Measurements from ENCODE around the gene SLC6A6. TPM values are rescaled to one million over a fixed set of nuclear protein-coding genes. Genes with fewer than 3 reads are reported as not detected.
A peak's percentile ranks its signal among the peaks of the same experiment; 100 is the strongest.

The SLC6A6 gene
- total RNA-seq, 1 experiment from 2014 or later, result 72.6 TPM

GRCh38 chr3:14418296-14419250, 16.2 kb downstream of the SLC6A6 start:
- H3K14ac ChIP-seq (ENCODE audit: insufficient read depth, low read length), result no peak overlapping the region
- Mint-ChIP-seq H3K27me3 (ENCODE audit: low read depth) (no peaks in the 10 kb centered on the region; the same call in 1 of the 2 replicates), H3K36me3 (ENCODE audit: insufficient read depth in 1 of 3, low read depth in 3 of 3) (peaks cover 25 to 45% (median 34%) of the 10 kb centered on the region in 3 experiments), H3K9me3 (no peaks in the 10 kb centered on the region), H3K27ac (peak overlapping the region; percentile 81 to 96 (median 89)), H3K4me1 (peaks cover 52 to 60% of the 10 kb centered on the region in 2 experiments), H3K4me3 (peak overlapping the region in 1 of 2 experiments; percentile 46; a peak in 3 of 5 replicates)
- no peak overlapping the region for H2AFZ ChIP-seq (ENCODE audit: low read length)
- H2BK20ac ChIP-seq (ENCODE audit: low read depth, low read length, poor library complexity, severe bottlenecking), result no peak overlapping the region
- no peak overlapping the region for H3K4ac ChIP-seq (ENCODE audit: low read depth, low read length)
- DNase-seq, result no peak
- H3K79me2 ChIP-seq (ENCODE audit: insufficient read depth, low read length), result peaks cover 13% of the 10 kb centered on the region; the same call in 1 of the 2 replicates
- no peak overlapping the region for H3T11ph ChIP-seq (ENCODE audit: low read length)
- H3K27me3 ChIP-seq (ENCODE audit: insufficient read depth, low read length), result no peaks in the 10 kb centered on the region
- no peak overlapping the region for H3K18ac ChIP-seq (ENCODE audit: insufficient read length, low read depth, low read length)
- H4K91ac ChIP-seq (ENCODE audit: insufficient read length, low read depth, low read length), result no peak overlapping the region
- H2BK15ac ChIP-seq (ENCODE audit: low read depth, low read length), result no peak overlapping the region
- no peak overlapping the region for H3K9ac ChIP-seq (ENCODE audit: extremely low read depth, insufficient read length, low read length)
- H3K9me3 ChIP-seq (ENCODE audit: control insufficient read depth, low read depth, low read length), result no peaks in the 10 kb centered on the region
- H3K79me1 ChIP-seq (ENCODE audit: insufficient read depth, low read depth, low read length, poor library complexity, severe bottlenecking), result peaks cover 4% of the 10 kb centered on the region
- TF ChIP-seq CTCF (conservative IDR thresholded peaks at IDR 0.05), result no peak
- no peak overlapping the region for H4K8ac ChIP-seq (replicated peaks; ENCODE audit: insufficient read length, low read depth, low read length)
- no peaks in the 10 kb centered on the region for H3K23me2 ChIP-seq (ENCODE audit: insufficient read length, low read depth, low read length, poor library complexity, severe bottlenecking)
- peaks cover 16% of the 10 kb centered on the region for H3K4me1 ChIP-seq (ENCODE audit: insufficient read depth, low read length)
- H2AK5ac ChIP-seq (ENCODE audit: insufficient read length, low read length), result no peak overlapping the region
- no peak overlapping the region for H3K4me2 ChIP-seq (ENCODE audit: insufficient read depth, insufficient read length, low read length)
- no peaks in the 10 kb centered on the region for H4K20me1 ChIP-seq (ENCODE audit: control insufficient read depth, insufficient read depth, insufficient read length)
- H2BK5ac ChIP-seq (ENCODE audit: insufficient read length, low read length), result no peak overlapping the region
- no peak overlapping the region for H3K56ac ChIP-seq (ENCODE audit: insufficient read length, low read depth, low read length)
- WGBS (ENCODE audit: extremely low coverage, insufficient read length, low lambda C conversion rate), result no CpG with 5 or more reads among the region's 17 CpGs
- no peak overlapping the region for H2BK120ac ChIP-seq (ENCODE audit: low read depth, low read length, poor library complexity, severe bottlenecking)
- no peak overlapping the region for H2BK12ac ChIP-seq (ENCODE audit: insufficient read length, low read depth, low read length)
- no peak overlapping the region for H3K27ac ChIP-seq (ENCODE audit: insufficient read length, low read depth, low read length)
- no peak overlapping the region for H4K5ac ChIP-seq (ENCODE audit: insufficient read length, low read depth, low read length)
- no peak overlapping the region for H3K23ac ChIP-seq (ENCODE audit: insufficient read length, low read depth, low read length)

All from H9 (cell line).